SK-N-SH (cell line): Measurements from ENCODE around the gene ADPRHL1.

Source experiments
- EP300 ChIP-seq, 2 experiments: IDR thresholded peaks; 2 replicates each; pipeline versions ENCODE4 v1.4.0 to v1.6.1; 2012; ENCODE audit warnings: borderline replicate concordance in 1 of 2, low read depth in 1 of 2, low read length in 1 of 2
- EZH2phosphoT487 ChIP-seq: fragments of 200-600 bp; sonication (generic); IDR thresholded peaks from 2 replicates; pipeline ENCODE4 v1.6.1; 2017; ENCODE audit warnings: low read depth, mixed run types, mild to moderate bottlenecking, antibody characterized with exemption, moderate library complexity, borderline replicate concordance
- FOXJ3 ChIP-seq: sonication (generic); formaldehyde crosslinking; IDR thresholded peaks from 2 replicates; pipeline ENCODE4 v1.5.1; 2020; ENCODE audit warnings: mild to moderate bottlenecking, missing genetic modification reagents
- RCOR1 ChIP-seq: fragments of 150-350 bp; IDR thresholded peaks from 2 replicates; pipeline ENCODE4 v1.6.1; 2017; ENCODE audit warnings: antibody characterized with exemption, low read length
- SMC3 ChIP-seq: IDR thresholded peaks from 2 replicates; pipeline ENCODE4 v1.6.1; 2012; ENCODE audit warnings: low read depth, low read length, improper control_type of control experiment
- USF1 ChIP-seq: IDR thresholded peaks from 2 replicates; pipeline ENCODE4 v1.4.0; 2012; ENCODE audit warnings: low read depth, borderline replicate concordance
- ZBTB33 ChIP-seq: IDR thresholded peaks from 2 replicates; pipeline ENCODE4 v1.4.0; 2012; ENCODE audit warnings: low read depth, borderline replicate concordance
- TF ChIP-seq, protein P1 (sequence below): fragments of 200-600 bp; sonication (generic); IDR thresholded peaks from 2 replicates; pipeline ENCODE4 v1.6.1; 2017; ENCODE audit warnings: antibody characterized with exemption, mild to moderate bottlenecking, moderate library complexity
- TF ChIP-seq, protein P2 (sequence below): IDR thresholded peaks from 2 replicates; pipeline ENCODE4 v1.6.1; 2012; ENCODE audit warnings: mild to moderate bottlenecking, low read depth, low read length, moderate library complexity

DNA sequence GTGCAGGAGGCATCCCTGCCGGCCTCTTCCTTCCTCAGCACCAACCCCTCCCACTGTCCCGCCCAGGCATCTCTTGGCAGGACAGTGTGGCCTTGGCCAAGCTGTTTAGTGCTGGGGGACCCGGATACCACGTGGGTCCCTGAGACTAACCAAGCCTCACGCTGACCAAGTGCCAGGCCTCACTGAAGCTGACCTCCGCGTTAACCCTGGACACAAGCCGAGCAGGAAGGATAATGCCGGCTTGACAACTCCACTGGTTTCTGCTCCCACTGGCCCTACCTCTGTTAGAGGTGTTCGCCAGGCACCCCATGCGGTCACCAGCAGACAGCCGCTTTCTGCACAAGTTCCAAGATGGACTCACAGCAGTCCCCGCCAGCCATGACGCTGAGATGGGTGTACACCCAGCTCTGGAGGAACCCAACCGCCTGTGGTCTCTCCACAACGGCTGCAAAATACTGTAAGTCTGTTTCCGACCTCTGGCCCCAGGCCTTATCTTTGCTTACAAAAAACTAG lies 101.7 kb downstream of the ADPRHL1 start:
- TF ChIP-seq SMC3 (no peak), EP300 (IDR thresholded peaks at IDR 0.05; ENCODE audit: borderline replicate concordance in 1 of 2, low read depth in 1 of 2, low read length in 1 of 2) (no peak), FOXJ3 (CRISPR knock-in tag) (no peak), RCOR1 (no peak), USF1 (no peak), EZH2phosphoT487 (no peak), ZBTB33 (no peak)
- TF ChIP-seq, protein P1, sequence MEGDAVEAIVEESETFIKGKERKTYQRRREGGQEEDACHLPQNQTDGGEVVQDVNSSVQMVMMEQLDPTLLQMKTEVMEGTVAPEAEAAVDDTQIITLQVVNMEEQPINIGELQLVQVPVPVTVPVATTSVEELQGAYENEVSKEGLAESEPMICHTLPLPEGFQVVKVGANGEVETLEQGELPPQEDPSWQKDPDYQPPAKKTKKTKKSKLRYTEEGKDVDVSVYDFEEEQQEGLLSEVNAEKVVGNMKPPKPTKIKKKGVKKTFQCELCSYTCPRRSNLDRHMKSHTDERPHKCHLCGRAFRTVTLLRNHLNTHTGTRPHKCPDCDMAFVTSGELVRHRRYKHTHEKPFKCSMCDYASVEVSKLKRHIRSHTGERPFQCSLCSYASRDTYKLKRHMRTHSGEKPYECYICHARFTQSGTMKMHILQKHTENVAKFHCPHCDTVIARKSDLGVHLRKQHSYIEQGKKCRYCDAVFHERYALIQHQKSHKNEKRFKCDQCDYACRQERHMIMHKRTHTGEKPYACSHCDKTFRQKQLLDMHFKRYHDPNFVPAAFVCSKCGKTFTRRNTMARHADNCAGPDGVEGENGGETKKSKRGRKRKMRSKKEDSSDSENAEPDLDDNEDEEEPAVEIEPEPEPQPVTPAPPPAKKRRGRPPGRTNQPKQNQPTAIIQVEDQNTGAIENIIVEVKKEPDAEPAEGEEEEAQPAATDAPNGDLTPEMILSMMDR, result no peak
- TF ChIP-seq, protein P2, sequence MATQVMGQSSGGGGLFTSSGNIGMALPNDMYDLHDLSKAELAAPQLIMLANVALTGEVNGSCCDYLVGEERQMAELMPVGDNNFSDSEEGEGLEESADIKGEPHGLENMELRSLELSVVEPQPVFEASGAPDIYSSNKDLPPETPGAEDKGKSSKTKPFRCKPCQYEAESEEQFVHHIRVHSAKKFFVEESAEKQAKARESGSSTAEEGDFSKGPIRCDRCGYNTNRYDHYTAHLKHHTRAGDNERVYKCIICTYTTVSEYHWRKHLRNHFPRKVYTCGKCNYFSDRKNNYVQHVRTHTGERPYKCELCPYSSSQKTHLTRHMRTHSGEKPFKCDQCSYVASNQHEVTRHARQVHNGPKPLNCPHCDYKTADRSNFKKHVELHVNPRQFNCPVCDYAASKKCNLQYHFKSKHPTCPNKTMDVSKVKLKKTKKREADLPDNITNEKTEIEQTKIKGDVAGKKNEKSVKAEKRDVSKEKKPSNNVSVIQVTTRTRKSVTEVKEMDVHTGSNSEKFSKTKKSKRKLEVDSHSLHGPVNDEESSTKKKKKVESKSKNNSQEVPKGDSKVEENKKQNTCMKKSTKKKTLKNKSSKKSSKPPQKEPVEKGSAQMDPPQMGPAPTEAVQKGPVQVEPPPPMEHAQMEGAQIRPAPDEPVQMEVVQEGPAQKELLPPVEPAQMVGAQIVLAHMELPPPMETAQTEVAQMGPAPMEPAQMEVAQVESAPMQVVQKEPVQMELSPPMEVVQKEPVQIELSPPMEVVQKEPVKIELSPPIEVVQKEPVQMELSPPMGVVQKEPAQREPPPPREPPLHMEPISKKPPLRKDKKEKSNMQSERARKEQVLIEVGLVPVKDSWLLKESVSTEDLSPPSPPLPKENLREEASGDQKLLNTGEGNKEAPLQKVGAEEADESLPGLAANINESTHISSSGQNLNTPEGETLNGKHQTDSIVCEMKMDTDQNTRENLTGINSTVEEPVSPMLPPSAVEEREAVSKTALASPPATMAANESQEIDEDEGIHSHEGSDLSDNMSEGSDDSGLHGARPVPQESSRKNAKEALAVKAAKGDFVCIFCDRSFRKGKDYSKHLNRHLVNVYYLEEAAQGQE, result no peak
